HepG2 (cell line): ENCODE results near the gene TMEM178A. TPM values are rescaled to one million over a fixed set of nuclear protein-coding genes. Genes with fewer than 3 reads are reported as not detected.

Source experiments
- ATAC-seq: fragments of 200-7000 bp; cut with Tn5 transposase; 3 replicates; pipeline ENCODE4 v1.9.1; 2020; ENCODE audit warnings: mild to moderate bottlenecking, moderate library complexity
- BruUV-seq: library from RNA; stranded (reverse); fragments of 400-500 nt; replicated peaks from 2 replicates; lab custom pipeline; 2021; lab: Mats Ljungman, UMichigan
- CTCF ChIA-PET: fragments of 300-600 bp; formaldehyde crosslinking; extraction: SDS; loops from one replicate; lab custom pipeline; 2021; ENCODE audit warnings: low total read pairs, inconsistent platforms, low intra/inter-chr PET ratio; lab: Yijun Ruan, JAX
- POLR2A ChIA-PET: fragments of 350-600 bp; sonication (Branson Sonifier 250); formaldehyde crosslinking; loops from one replicate; lab custom pipeline; 2020; ENCODE audit warnings: antibody characterized with exemption, inconsistent platforms; lab: Yijun Ruan, JAX
- DNase-seq: peaks from one replicate; pipeline ENCODE4 v3.0.0-alpha.2; 2015; ENCODE audit warnings: low spot score
- FAIRE-seq: peaks from 3 replicates; lab custom pipeline; 2011; peaks lifted over from hg19 to GRCh38; lab: Jason Lieb, UNC
- H2AFZ ChIP-seq: one replicate; pipeline ENCODE4 v1.6.1; 2011; ENCODE audit warnings: low read length, inconsistent platforms
- H3K27ac ChIP-seq: fragments of 300-600 bp; 3 replicates; pipeline ENCODE4 v1.8.0; 2011; ENCODE audit warnings: mixed run types, mild to moderate bottlenecking, mixed read lengths, low read length, inconsistent platforms; ENCODE audit not compliant: insufficient read depth; ENCODE audit errors: extremely low read length
- H3K27me3 ChIP-seq, 2 experiments: fragments of 200-600 bp in 1 of 2; 2 replicates in 1 of 2; 3 replicates in 1 of 2; pipeline versions ENCODE4 v1.6.0 to v1.8.0; 2011; ENCODE audit warnings: low read length in 2 of 2, mild to moderate bottlenecking in 2 of 2, moderate library complexity in 2 of 2, inconsistent platforms in 1 of 2; ENCODE audit not compliant: insufficient read depth in 2 of 2, control insufficient read depth in 1 of 2
- H3K36me3 ChIP-seq, 2 experiments: fragments of 200-600 bp in 1 of 2; replicated peaks in 1 of 2; 2 replicates in 1 of 2; 3 replicates in 1 of 2; pipeline versions ENCODE4 v1.5.1 to v1.8.0; 2011; ENCODE audit warnings: low read length in 2 of 2, inconsistent platforms in 1 of 2; ENCODE audit not compliant: insufficient read depth in 2 of 2, control insufficient read depth in 1 of 2
- H3K4me1 ChIP-seq: 2 replicates; pipeline ENCODE4 v1.5.1; 2012; ENCODE audit warnings: low read length, inconsistent platforms; ENCODE audit not compliant: insufficient read depth
- H3K4me2 ChIP-seq: 2 replicates; pipeline ENCODE4 v1.6.0; 2011; ENCODE audit warnings: low read depth, low read length, inconsistent platforms
- H3K4me3 ChIP-seq, 3 experiments: fragments of 200-600 bp in 1 of 3; sonication (generic), shearing (Covaris generic) in 1 of 3; replicated peaks in 1 of 3; 2 replicates each; pipeline ENCODE4 v1.5.1; 2011 to 2016; ENCODE audit warnings: low read length in 3 of 3, inconsistent platforms in 2 of 3, low read depth in 2 of 3, mild to moderate bottlenecking in 2 of 3, control low read depth in 1 of 3, mixed read lengths in 1 of 3; ENCODE audit not compliant: insufficient read depth in 1 of 3
- H3K79me2 ChIP-seq: one replicate; pipeline ENCODE4 v1.6.1; 2011; ENCODE audit warnings: low read length, inconsistent platforms; ENCODE audit not compliant: insufficient read depth
- H3K9ac ChIP-seq: 2 replicates; pipeline ENCODE4 v1.6.0; 2011; ENCODE audit warnings: mild to moderate bottlenecking, low read depth, low read length, inconsistent platforms; ENCODE audit not compliant: insufficient read depth
- H3K9me3 ChIP-seq: 2 replicates; pipeline ENCODE4 v1.5.1; 2012; ENCODE audit warnings: mild to moderate bottlenecking, low read length
- H4K20me1 ChIP-seq: 2 replicates; pipeline ENCODE4 v1.6.0; 2011; ENCODE audit warnings: inconsistent platforms, mild to moderate bottlenecking, low read length, moderate library complexity; ENCODE audit not compliant: insufficient read depth
- AHR ChIP-seq: IDR thresholded peaks from 2 replicates; pipeline ENCODE4 v1.6.1; 2018; ENCODE audit warnings: missing genetic modification reagents, missing compliant biosample characterization
- CTCF ChIP-seq: sonication (generic); formaldehyde crosslinking; IDR thresholded peaks from 2 replicates; pipeline ENCODE4 v1.5.0; 2020; ENCODE audit warnings: mild to moderate bottlenecking, missing genetic modification reagents, moderate library complexity
- EHMT2 ChIP-seq: fragments of 200-600 bp; sonication (generic); IDR thresholded peaks from 2 replicates; pipeline ENCODE4 v1.7.0; 2017; ENCODE audit warnings: antibody characterized with exemption, low read depth, low read length, borderline replicate concordance
- FOXP1 ChIP-seq, 2 experiments: fragments of 450-650 bp in 1 of 2; IDR thresholded peaks; 2 replicates each; pipeline ENCODE4 v1.6.1; 2017 to 2018; ENCODE audit warnings: antibody characterized with exemption in 1 of 2
- GABPB1 ChIP-seq: IDR thresholded peaks from 2 replicates; pipeline ENCODE4 v1.6.1; 2016; ENCODE audit warnings: mild to moderate bottlenecking, missing genetic modification reagents, moderate library complexity, missing compliant biosample characterization
- HMG20A ChIP-seq: IDR thresholded peaks from 2 replicates; pipeline ENCODE4 v1.6.1; 2016; ENCODE audit warnings: borderline replicate concordance
- KAT8 ChIP-seq: IDR thresholded peaks from 2 replicates; pipeline ENCODE4 v1.6.1; 2016; ENCODE audit warnings: missing genetic modification reagents, missing compliant biosample characterization
- KDM2A ChIP-seq: sonication (generic); formaldehyde crosslinking; IDR thresholded peaks from 2 replicates; pipeline ENCODE4 v1.4.0; 2020; ENCODE audit warnings: low read depth, missing genetic modification reagents, borderline replicate concordance
- MIER3 ChIP-seq: IDR thresholded peaks from 2 replicates; pipeline ENCODE4 v1.6.1; 2016; ENCODE audit warnings: missing compliant biosample characterization, borderline replicate concordance
- MIXL1 ChIP-seq: IDR thresholded peaks from 2 replicates; pipeline ENCODE4 v1.6.1; 2016
- SMC3 ChIP-seq: IDR thresholded peaks from 2 replicates; pipeline ENCODE4 v1.6.1; 2011; ENCODE audit warnings: low read length, improper control_type of control experiment
- TOE1 ChIP-seq: sonication (generic); formaldehyde crosslinking; IDR thresholded peaks from 2 replicates; pipeline ENCODE4 v1.4.0; 2020; ENCODE audit warnings: mild to moderate bottlenecking, missing genetic modification reagents
- XRCC5 ChIP-seq: fragments of 200-400 bp; formaldehyde crosslinking; optimal IDR thresholded peaks from 2 replicates; pipeline ENCODE3; 2017; ENCODE audit warnings: mild to moderate bottlenecking, low read length
- ZNF441 ChIP-seq: sonication (generic); formaldehyde crosslinking; IDR thresholded peaks from 2 replicates; pipeline ENCODE4 v1.7.0; 2021; ENCODE audit warnings: missing genetic modification reagents, borderline replicate concordance
- ZNF501 ChIP-seq: sonication (generic); formaldehyde crosslinking; IDR thresholded peaks from 2 replicates; pipeline ENCODE4 v1.5.1; 2020; ENCODE audit warnings: mild to moderate bottlenecking, moderate library complexity, missing genetic modification reagents
- ZNF770 ChIP-seq: sonication (generic); formaldehyde crosslinking; IDR thresholded peaks from 2 replicates; pipeline ENCODE4 v1.5.0; 2020; ENCODE audit warnings: mild to moderate bottlenecking, missing genetic modification reagents
- WGBS: methylation state at CpG from one replicate; pipeline ENCODE4 v1.1.6; 2017; ENCODE audit warnings: low lambda C conversion rate; 5-methylcytosine and 5-hydroxymethylcytosine counted together
- in situ Hi-C: cut with HindIII; loops from 2 replicates; pipeline ENCODE4 v1.10.0; 2017; ENCODE audit warnings: low pct_unique_long_range_greater_than_20kb; ENCODE audit not compliant: extremely low pct_ligation_motif_present
- intact Hi-C: fragments of 100-400 bp; cut with micrococcal nuclease; formaldehyde crosslinking; loops from one replicate; pipeline ENCODE4 v1.10.0; 2022; ENCODE audit not compliant: unreplicated experiment
- polyA plus RNA-seq, 8 experiments: library from polyadenylated mRNA; depleted of rRNA in 3 of 8; stranded (reverse) in 7 of 8; unstranded in 1 of 8; fragments of >200 nt; fragmentation: Illumina TruSeq in 4 of 8; extraction: Trizol in 4 of 8; gene quantifications; 2 replicates each; pipeline versions ENCODE4 v1.2.1 to v1.2.3, GENCODE V29; 2011 to 2016; ENCODE audit warnings: low read depth in 4 of 8, missing spikeins in 1 of 8, mixed read lengths in 1 of 8; ENCODE audit not compliant: insufficient read depth in 1 of 8
- total RNA-seq, 5 experiments: library from RNA; depleted of rRNA; stranded (reverse); fragments of >200 nt; fragmentation: Illumina TruSeq; extraction: Trizol; gene quantifications; 2 replicates each; pipeline ENCODE4 v1.2.3, GENCODE V29; 2016; ENCODE audit warnings: low read depth in 1 of 5
- TF ChIP-seq, protein P1 (sequence below): IDR thresholded peaks from 2 replicates; pipeline ENCODE4 v1.6.1; 2012; ENCODE audit warnings: low read depth, low read length, improper control_type of control experiment
- TF ChIP-seq, protein P2 (sequence below): IDR thresholded peaks from 2 replicates; pipeline ENCODE4 v1.6.1; 2016; ENCODE audit warnings: low read depth

The TMEM178A gene
- total and polyA plus RNA-seq, 2 of the 13 experiments (the other 11 are each of a cell fraction or from before 2014, with no cell fraction given): 0.38 to 3.3 TPM

DNA sequence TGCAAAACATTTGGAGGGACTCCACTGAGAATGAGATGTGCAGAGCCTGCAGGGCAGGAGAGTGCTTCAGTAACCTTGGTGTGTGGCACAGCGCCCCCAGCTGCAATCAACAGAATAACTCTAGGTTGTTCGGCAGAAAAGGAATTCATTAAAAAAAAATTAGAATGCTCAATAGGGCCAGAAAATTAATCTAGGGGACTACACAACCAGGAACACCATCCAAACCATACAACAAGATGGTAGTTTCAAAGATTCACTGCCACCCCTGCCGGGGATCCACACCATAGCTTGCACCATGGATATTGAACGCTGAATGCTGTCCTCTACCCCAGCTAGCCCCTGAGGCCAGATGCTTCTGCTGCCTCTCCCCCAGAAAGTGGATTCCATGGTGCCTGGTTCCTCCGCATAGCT is 63.2 kb downstream of the TMEM178A start:
- Histone ChIP-seq H3K36me3 (peaks cover 0 to 6% of the 10 kb centered on the region in 2 experiments; a peak in 1 of 5 replicates), H3K27me3 (peaks cover 0 to 11% of the 10 kb centered on the region in 2 experiments; a peak in 3 of 5 replicates), H3K79me2 (no peaks in the 10 kb centered on the region), H3K9me3 (no peaks in the 10 kb centered on the region), H3K4me1 (peaks cover 27% of the 10 kb centered on the region; the same call in 1 of the 2 replicates), H3K4me3 (no peak overlapping the region), H3K27ac (no peak overlapping the region), H3K4me2 (no peak overlapping the region), H3K9ac (no peak overlapping the region), H4K20me1 (no peaks in the 10 kb centered on the region), H2AFZ (no peak overlapping the region)
- no TSS peak for BruUV-seq
- intact Hi-C loops (no loop called here), in situ Hi-C loops (no loop called here)
- ATAC-seq (peak; percentile 80), DNase-seq (peak; percentile 58), FAIRE-seq (peak; percentile 73)
- WGBS: 25% methylated on average over 4 of the region's 5 CpGs
- POLR2A ChIA-PET: interaction anchor here (1.6 kb wide), 1 partner anchor 350 kb away, joined by 4 read pairs; no protein-coding TSS in a partner anchor
- CTCF ChIA-PET: interaction anchor here (2.2 to 3.6 kb wide), 3 partner anchors 134 to 350 kb away, joined by 10 to 23 read pairs (median 15); no protein-coding TSS in a partner anchor
- peak; percentile 84 for TF ChIP-seq XRCC5
- TF ChIP-seq TOE1 (CRISPR knock-in tag): 0 out of 2 replicates have a peak, but pooled peaks have one; percentile 10
- TF ChIP-seq ZNF501: peak; percentile 46; the same call in 1 of the 2 replicates
- TF ChIP-seq SMC3: peak; percentile 66; the same call in 1 of the 2 replicates
- TF ChIP-seq FOXP1 (IDR thresholded peaks at IDR 0.05): no peak
- TF ChIP-seq FOXP1 (CRISPR knock-in tag; IDR thresholded peaks at IDR 0.05): no peak
- TF ChIP-seq, protein P1, sequence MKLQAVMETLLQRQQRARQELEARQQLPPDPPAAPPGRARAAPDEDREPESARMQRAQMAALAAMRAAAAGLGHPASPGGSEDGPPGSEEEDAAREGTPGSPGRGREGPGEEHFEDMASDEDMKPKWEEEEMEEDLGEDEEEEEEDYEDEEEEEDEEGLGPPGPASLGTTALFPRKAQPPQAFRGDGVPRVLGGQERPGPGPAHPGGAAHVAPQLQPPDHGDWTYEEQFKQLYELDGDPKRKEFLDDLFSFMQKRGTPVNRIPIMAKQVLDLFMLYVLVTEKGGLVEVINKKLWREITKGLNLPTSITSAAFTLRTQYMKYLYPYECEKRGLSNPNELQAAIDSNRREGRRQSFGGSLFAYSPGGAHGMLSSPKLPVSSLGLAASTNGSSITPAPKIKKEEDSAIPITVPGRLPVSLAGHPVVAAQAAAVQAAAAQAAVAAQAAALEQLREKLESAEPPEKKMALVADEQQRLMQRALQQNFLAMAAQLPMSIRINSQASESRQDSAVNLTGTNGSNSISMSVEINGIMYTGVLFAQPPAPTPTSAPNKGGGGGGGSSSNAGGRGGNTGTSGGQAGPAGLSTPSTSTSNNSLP: peak; percentile 68; the same call in 1 of the 2 replicates
- TF ChIP-seq, protein P2, sequence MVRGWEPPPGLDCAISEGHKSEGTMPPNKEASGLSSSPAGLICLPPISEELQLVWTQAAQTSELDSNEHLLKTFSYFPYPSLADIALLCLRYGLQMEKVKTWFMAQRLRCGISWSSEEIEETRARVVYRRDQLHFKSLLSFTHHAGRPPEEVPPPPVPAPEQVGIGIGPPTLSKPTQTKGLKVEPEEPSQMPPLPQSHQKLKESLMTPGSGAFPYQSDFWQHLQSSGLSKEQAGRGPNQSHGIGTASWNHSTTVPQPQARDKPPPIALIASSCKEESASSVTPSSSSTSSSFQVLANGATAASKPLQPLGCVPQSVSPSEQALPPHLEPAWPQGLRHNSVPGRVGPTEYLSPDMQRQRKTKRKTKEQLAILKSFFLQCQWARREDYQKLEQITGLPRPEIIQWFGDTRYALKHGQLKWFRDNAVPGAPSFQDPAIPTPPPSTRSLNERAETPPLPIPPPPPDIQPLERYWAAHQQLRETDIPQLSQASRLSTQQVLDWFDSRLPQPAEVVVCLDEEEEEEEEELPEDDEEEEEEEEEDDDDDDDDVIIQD (CRISPR knock-in tag): no peak
- TF ChIP-seq GABPB1 (CRISPR knock-in tag): no peak
- no peak for TF ChIP-seq EHMT2
- no peak for TF ChIP-seq KAT8 (CRISPR knock-in tag)
- no peak for TF ChIP-seq ZNF441
- no peak for TF ChIP-seq ZNF770 (CRISPR knock-in tag)
- TF ChIP-seq MIER3 (CRISPR knock-in tag): no peak
- TF ChIP-seq AHR (CRISPR knock-in tag): no peak
- TF ChIP-seq HMG20A (CRISPR knock-in tag): no peak
- TF ChIP-seq MIXL1 (CRISPR knock-in tag): 0 out of 2 replicates have a peak, but pooled peaks have one; percentile 33
- TF ChIP-seq CTCF: peak; percentile 72
- TF ChIP-seq KDM2A (CRISPR knock-in tag): 0 out of 2 replicates have a peak, but pooled peaks have one; percentile 28
